GM19455 (cell line): ENCODE results near the gene GMPR.
"Not testable (repeated sequence)": the region's sequence is repeated elsewhere in the genome, so short reads cannot be mapped to it uniquely, and the experiment has no call there.

ENCODE experiments used
- ATAC-seq: cut with Tn5 transposase; IDR thresholded peaks from one replicate; pipeline ENCODE4 v1.9.1; 2021; ENCODE audit not compliant: unreplicated experiment

The GMPR gene

DNA sequence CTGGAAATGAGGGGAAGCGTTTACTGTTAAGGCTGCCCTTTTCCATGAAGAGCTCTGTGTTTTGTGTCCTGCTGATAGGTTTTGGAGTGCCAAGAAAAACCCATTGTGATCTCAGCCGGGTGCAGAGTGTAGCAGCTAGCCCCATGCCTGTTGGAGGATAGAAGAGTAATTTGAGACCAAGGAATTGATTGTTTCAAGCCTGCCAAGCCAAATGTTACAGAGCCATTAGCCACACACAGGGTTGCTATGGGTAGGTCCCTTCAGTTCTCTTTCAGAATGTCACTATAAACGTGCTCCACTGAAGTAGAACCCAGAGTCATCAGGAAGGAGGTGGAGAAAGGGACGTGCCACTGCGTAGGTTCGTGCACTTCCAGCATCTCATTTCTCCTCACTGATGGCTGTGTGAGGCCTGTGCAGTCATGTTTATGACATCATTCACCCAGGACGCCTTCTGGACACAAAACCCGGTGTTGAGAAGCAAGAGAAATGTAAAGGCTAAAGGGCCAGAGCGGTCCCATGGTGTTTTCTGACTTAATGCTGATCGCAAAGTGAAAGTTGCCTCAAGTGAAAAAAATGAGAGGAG is 6.6 kb downstream of the GMPR start:
- no peak for ATAC-seq

DNA sequence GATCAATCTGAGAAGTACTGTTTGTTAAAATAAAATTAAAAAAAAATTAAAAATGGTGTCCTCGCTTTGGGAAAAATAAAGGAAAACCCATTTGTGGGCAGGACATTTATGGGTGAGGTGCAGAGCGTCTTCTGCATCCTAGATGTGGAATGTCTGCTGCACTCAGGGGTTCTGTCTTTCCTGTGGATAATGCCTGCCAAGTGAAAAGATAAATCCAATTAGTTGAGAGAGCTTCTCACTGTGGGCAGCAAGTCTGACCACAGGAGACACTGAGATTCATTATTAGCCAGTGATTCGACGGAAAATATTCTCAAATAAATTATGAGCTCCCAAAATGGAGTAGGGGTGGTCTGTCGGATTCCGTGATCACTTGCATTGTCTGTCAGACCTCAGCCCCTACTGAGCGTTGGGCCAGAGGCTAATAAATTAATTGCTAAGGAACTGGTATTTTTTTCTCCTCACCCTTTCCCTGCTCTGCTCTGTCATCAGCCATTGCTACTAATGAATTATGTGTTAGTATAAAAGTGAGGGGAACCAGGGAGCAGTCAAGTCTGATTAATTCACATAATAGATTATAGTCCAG is 10.0 kb downstream of the GMPR start:
- no peak for ATAC-seq

DNA sequence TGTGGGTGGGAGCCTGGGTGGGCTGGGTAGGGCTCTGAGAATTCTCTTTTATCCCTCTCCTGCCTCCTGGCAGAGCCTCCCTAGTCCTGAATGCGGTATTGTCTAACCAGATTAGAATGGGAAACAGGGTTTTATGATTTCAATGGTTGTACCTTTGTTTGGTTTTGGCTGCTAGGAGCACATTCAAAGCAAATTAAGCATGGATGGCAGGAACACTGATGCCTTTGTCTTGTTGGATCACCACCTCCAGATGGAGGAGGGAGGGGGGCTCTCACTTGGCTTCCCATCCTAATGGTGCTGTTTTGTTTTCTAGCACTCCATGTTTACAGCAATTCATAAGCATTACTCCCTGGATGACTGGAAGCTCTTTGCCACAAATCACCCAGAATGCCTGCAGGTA is 11.6 kb downstream of the GMPR start:
- ATAC-seq: no peak

DNA sequence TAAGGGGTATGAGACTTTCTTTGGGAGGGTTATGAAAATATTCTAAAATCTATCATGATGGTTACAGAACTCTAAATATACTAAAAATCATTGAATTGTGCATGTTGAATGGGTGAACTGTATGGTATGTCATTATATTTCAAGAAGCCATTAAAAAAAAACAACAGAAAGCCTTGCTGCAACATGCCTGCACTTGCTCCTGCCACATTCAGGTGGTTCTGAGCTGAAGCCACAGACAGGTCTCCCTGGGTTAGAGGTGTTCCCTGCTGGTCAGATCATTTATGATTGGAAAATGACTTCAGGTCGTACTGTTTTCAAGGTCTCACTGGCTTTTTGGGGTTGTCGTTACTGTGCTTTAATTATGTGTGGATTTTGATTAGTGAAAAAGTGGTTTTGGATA is 13.3 kb downstream of the GMPR start:
- ATAC-seq: no peak

DNA sequence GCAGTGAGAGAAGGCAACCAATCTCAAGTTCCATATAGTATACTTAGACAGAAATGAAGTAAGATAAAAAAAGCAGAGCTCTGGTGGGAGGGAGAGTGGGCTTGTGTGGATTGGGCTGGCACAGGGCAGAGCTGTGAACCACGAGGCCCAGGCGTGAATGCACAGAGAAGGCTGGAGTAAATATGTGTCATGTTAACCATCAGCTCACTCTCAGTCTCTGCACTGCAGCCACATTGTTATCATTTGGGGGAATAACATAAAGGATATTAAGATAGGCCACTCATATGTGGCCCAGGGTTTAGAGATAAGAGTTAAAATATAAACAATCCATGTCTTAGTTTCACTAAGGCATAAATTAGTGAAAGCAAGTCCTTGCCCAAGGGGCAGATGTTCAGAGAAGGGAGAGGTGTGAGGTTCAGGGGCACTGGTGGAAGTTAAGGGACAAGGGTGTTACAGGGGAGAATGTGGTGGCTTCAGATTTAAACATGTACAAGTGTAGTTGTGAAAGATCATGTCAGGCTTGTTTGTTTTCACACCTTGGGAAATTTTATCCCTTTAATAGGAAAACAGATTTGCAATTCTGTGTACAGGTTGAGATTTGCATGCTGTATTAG is 14.4 kb downstream of the GMPR start:
- ATAC-seq: no peak

DNA sequence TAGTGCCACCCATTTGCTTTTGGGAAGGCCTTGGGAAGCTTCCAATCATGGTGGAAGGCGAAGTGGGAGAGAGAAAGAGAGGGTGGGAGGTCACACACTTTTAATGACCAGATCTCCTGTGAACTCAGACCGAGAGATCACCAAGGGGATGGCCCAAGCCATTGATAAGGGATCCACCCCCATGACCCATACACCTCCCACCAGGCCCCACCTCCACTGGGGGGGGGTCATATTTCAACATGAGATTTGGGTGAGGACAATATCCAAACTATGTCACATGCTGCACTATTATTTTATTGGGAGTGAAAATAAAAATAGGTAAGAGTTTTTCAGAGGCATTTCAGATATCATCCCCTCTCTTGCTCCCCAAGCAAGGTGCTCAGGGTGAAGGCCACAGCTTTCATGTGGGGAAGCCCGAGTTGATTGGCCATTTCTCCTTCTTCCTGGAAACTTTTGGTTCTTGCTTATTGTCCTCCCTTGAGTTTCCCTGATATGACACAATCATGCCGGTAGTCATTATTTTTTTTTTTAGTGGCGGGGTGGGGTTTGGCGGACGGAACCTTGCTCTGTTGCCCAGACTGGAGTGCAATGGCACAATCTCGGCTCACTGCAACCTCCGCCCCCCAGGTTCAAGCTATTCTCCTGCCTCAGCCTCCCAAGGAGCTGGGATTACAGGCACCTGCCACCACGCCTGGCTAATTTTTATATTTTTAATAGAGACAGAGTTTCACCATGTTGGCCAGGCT is 15.2 kb downstream of the GMPR start:
- no peak for ATAC-seq

DNA sequence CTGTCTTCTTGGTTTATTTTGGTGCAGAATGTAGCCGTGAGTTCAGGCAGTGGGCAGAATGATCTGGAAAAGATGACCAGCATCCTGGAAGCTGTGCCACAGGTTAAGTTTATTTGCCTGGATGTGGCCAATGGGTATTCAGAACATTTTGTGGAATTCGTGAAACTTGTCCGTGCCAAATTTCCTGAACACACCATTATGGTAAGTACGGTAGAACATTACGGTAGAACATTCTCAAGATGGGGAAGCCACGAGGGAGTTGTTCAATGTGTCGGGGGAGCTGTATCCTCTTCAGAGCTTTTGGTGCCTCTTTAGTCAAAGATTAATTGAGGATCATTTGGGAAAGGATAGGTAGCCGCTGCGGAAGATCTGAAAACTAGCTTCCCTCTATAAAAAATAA is 16.1 kb downstream of the GMPR start:
- ATAC-seq: no peak

DNA sequence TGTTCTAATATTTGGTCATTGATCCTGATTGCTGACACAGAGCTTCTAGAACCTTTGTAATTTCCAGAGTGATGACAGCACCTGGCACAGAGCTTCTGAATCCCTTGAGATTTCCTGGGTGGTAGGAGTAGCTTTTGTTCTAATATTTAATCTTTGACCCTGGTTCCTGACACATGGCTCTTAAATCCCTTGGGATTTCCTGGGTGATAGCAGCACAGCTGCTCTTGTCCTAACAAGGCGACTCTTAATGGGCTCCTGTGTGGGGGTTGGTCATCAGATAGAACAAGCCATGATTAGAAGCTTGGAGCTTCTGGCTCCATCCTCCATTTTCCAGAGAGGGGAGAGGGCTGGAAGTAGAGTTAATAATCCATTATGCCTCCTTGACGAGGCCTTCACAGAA is 18.4 kb downstream of the GMPR start:
- no peak for ATAC-seq

DNA sequence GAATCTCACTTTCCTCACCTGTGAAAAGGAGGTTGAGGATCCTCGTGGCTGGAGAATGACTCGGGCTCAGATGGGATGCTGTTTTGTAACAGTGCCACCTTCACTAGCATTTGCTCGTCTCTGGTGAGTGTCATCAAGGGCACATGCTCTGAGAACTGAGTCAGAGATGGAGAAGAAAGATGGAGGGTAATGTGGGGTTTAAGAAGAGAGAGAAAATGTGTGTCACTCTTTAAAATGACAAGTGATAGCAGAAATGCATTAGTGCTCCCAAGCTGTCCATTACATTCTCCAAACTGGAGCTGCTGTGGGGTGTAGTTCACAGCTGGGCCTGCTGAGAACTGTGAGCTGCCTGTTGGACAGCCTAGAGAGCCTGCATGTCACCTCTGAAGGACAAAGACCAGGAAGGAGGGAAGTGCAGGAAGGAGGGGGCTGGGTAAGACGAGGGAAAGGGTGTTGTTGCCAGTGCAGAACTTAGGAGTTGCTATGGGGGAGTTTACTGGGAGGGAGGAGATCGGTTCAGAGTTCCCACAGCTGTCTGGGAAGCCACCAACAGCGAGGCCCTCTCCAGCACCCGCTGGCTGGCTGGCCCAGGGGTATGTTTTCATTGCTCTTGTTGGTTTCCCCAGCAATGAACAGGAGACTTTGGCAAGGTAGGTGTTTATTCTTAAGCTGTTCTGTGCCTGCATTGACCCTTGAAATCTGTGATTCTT is 19.8 kb downstream of the GMPR start:
- ATAC-seq: no peak

DNA sequence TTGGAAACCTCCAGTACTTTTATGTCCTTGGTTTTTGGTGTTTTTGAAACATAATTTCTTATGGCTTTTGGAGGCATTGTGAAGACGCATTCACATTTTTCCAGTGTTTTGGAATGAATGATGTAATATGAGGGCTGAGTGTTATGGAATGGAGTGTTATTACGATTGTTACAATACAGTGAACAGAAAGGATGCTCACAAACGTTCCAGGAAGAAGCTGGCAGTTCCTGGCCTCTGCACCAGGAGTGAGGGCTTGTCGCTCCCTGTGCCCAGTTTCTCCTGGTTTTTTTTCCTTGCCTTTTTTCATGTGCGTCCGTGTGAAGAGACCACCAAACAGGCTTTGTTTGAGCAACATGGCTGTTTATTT is 20.3 kb downstream of the GMPR start:
- ATAC-seq: no peak

DNA sequence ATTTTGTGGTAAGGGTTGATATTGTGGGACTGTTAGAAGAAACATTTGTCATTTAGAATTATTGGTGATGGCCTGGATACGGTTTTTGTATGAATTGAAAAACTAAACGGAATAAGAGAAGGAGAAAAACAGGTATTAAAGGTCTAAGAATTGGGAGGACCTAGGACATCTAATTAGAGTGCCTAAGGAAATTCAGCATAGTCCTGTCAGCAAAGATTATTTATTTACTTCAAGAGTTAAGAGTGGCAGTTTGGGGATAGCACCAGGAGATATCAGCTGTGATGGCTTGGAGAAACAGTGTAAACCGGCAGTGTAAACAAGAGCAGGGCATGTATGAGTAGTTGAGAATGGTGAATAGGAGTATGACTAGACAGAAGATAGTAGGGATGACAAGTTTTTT is 21.2 kb downstream of the GMPR start:
- not testable (repeated sequence) for ATAC-seq

DNA sequence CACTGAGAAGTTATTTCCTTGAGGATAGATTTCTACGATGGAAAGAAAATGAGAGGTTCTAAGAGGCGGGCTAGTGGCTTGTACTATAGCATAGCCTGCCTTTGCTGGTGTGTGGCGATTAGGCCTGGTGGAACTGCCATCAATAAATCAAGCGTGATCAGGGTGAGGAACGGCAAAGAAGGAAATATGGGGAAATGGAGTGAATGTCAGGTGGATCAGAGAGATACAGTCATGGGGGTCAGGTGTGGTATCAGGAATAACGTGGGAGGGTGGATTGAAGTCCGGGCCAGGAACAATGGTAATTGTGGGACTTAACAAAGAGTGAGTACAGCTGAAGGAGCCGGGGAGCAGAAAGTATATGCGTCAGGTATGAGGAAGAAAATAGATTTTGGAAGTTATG is 22.2 kb downstream of the GMPR start:
- ATAC-seq: not testable (repeated sequence)

DNA sequence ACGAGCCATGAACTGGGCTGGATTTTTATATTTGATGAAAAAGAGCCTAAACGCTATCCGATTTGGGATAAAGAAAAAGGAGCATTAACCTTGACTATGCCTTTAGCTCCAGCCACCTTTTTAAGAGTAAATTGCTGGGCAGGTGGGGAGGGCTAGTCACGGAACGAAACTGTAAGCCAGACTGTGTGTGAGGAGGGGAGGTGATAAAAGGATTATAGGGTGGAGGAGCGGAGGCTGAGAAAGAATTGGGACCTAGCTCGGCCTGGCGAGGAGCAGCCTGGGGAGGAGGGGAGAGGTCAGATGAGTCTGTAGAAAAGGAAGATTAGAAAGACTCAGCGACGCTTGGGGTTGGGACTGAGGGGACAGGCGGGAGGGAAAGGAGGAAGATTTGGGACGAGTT is 24.4 kb downstream of the GMPR start:
- not testable (repeated sequence) for ATAC-seq

DNA sequence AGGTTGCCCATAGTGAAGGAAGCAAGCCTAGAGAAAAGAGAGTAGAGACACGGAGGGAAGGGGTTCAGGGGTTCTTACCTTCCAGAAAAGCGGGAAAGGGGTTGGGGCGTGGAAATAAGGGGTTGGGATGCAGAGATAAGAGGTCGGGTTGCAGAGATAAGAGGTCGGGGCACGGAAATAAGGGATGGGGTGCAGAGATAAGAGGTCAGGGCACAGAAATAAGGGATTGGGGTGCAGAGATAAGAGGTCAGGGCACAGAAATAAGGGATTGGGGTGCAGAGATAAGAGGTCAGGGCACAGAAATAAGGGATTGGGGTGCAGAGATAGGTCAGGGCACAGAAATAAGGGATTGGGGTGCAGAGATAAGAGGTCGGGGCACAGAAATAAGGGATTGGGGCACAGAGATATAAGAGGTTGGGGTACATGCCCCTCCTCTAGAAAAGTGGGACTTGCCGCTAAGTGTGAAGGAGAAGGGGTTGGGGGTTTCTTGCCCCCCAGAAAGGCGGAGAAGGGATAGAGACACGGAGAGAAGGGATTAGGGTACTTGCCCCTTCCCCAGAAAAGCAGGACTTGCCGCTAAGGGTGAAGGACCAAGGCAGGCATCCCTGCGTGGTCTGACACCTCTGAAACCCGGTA is 25.2 kb downstream of the GMPR start:
- not testable (repeated sequence) for ATAC-seq

DNA sequence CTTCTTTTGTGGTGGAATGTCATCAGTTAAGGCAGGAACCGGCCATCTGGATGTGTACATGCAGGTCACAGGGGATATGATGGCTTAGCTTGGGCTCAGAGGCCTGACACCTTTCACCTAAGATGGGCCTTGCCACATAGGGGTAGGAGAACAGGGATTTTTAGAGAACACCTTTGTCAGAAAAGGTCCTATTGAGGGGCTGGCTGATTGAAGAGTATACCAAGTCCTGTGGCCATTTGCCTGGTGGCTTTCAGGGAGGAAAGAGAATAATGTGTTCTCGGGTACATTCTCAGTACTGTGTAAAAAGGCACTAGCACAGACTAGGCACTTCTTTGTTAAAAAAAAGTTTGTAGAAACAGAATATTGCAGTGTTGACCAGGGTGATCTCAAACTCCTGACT is 26.4 kb downstream of the GMPR start:
- no peak for ATAC-seq

DNA sequence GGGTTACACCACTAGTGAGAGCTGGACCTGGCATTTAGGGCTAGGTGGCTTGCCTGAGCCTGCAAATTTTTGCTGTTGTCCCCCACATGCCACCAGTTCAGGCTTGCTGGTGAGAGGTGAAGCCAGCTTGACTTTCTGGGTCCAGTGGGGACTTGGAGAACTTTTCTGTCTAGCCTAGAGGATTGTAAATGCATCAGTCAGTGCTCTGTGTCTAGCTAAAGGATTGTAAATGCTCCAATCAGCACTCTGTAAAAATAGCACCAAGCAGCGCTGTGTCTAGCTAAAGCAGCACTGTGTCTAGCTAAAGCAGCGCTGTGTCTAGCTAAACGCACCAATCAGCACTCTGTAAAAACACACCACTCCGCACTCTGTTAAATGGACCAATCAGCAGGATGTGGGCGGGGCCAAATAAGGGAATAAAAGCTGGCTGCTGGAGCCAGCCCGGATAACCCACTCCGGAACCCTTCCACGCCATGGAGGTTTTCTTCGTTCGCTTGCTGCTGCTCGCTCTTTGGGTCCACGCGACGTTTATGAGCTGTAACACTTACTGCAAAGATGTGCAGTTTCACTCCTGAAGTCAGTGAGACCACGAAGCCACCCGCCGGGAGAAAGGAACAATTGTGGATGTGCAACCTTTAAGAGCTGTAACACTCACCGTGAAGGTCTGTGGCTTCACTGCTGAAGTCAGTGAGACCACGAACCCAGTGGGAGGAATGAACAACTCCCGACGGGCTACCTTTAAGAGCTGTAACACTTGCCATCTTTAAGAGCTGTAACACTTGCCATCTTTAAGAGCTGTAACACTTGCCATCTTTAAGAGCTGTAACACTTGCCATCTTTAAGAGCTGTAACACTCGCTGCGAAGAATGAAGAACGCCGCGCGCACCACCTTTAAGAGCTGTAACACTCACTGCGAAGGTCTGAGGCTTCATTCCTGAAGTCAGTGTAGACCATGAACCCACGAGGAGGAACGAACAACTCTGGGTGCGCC is 27.3 kb downstream of the GMPR start:
- no peak for ATAC-seq

DNA sequence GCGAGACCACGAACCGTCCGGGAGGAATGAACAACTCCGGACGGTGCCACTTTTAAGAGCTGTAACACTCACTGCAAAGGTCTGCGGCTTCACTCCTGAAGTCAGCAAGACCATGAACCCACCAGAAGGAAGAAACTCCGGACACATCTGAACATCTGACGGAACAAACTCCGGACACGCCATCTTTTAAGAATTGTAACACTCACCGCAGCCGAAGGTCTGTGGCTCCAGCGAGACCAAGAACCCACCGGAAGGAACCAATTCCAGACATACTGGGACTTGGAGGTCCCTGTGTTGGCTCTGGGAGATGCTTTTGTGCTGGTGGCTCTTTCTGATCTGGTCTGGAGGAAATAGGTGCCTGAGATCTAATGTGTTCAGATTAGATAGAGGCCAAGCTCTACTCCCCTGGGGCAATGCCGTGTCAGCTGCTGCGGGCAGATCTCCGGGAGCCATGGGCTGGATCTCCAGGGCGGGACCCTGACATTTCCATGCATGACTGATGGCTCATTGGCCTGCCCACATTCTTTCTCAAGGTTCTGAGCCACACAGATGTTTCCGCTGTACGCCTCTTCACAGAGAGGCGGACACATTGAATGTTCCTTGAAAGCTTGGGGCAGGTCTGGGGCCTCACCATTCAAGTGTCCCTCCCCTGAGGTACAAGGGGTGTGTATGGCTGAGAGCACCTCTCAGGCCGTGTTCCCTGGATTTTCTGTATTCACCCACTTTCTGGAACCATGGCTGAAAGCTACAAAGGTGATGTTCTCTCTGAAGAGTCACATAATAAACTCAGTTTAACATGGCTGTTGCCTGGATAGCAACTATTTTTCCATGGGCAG is 29.3 kb downstream of the GMPR start:
- ATAC-seq: no peak

DNA sequence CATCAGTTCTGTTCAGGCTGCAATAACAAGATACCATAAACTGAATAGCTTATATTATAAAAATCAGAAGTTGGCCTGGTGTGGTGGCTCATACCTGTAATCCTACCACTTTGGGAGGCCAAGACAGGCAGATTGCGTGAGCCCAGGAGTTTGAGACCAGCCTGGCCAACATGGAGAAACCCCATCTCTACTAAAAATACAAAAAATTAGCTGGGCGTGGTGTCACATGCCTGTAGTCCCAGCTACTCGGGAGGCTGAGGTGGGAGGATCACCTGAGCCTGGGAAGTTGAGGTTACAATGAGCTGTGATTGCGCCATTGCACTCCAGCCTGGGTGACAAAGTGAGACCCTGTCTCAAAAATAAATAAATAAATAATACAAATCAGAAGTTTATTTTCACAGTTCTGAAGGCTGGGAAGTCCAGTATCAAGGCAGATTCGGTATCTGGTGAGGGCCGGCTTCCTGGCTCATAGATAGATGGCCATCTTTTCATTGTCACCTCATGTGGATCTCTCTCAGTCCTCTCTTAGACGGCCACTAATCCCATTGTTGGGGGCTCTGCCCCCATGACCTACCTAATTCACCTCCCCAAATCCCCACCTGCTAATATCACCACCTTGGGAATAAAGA is 31.2 kb downstream of the GMPR start:
- not testable (repeated sequence) for ATAC-seq
